GM12891 (cell line): ENCODE results near the gene MBD2.
A peak's percentile ranks its signal among the peaks of the same experiment; 100 is the strongest.

Source experiments
- DNase-seq: peaks from one replicate; pipeline ENCODE4 v3.0.0; 2011; ENCODE audit warnings: low spot score; ENCODE audit not compliant: insufficient read length
- FAIRE-seq: peaks from 2 replicates; lab custom pipeline; 2011; peaks lifted over from hg19 to GRCh38; lab: Jason Lieb, UNC
- PAX5 ChIP-seq: IDR thresholded peaks from 2 replicates; pipeline ENCODE4 v1.6.1; 2011; ENCODE audit warnings: low read length, moderate library complexity, mild to moderate bottlenecking; ENCODE audit not compliant: insufficient read depth, severe bottlenecking
- POLR2A ChIP-seq: IDR thresholded peaks from 2 replicates; pipeline ENCODE4 v1.6.1; 2011; ENCODE audit warnings: low read depth, low read length, control low read depth
- POLR2AphosphoS5 ChIP-seq: IDR thresholded peaks from 2 replicates; pipeline ENCODE4 v1.6.1; 2011; ENCODE audit warnings: low read depth, low read length, control low read depth
- POU2F2 ChIP-seq: IDR thresholded peaks from 2 replicates; pipeline ENCODE4 v1.6.1; 2011; ENCODE audit warnings: low read depth, mild to moderate bottlenecking, control low read depth, low read length, moderate library complexity
- SPI1 ChIP-seq: IDR thresholded peaks from 2 replicates; pipeline ENCODE4 v1.6.1; 2011; ENCODE audit warnings: low read depth, low read length, control low read depth
- TAF1 ChIP-seq: IDR thresholded peaks from 2 replicates; pipeline ENCODE4 v1.6.1; 2011; ENCODE audit warnings: low read depth, low read length, control low read depth

MBD2 gene

GRCh38 chr18:54173980-54174630 lies 50.4 kb downstream of the MBD2 start:
- TF ChIP-seq POLR2AphosphoS5, result no peak
- TF ChIP-seq POLR2A, result no peak
- TF ChIP-seq POU2F2, result no peak
- no peak for TF ChIP-seq TAF1
- no peak for TF ChIP-seq PAX5
- TF ChIP-seq SPI1, result no peak
- no peak for DNase-seq
- FAIRE-seq, result peak; percentile 64

- no peak for FAIRE-seq
- TF ChIP-seq POLR2AphosphoS5 (no peak), POU2F2 (no peak), POLR2A (no peak), TAF1 (no peak), PAX5 (no peak), SPI1 (no peak)
- DNase-seq, result no peak
Measured at GRCh38 chr18:54173250-54173649, 51.2 kb downstream of the MBD2 start.

DNA sequence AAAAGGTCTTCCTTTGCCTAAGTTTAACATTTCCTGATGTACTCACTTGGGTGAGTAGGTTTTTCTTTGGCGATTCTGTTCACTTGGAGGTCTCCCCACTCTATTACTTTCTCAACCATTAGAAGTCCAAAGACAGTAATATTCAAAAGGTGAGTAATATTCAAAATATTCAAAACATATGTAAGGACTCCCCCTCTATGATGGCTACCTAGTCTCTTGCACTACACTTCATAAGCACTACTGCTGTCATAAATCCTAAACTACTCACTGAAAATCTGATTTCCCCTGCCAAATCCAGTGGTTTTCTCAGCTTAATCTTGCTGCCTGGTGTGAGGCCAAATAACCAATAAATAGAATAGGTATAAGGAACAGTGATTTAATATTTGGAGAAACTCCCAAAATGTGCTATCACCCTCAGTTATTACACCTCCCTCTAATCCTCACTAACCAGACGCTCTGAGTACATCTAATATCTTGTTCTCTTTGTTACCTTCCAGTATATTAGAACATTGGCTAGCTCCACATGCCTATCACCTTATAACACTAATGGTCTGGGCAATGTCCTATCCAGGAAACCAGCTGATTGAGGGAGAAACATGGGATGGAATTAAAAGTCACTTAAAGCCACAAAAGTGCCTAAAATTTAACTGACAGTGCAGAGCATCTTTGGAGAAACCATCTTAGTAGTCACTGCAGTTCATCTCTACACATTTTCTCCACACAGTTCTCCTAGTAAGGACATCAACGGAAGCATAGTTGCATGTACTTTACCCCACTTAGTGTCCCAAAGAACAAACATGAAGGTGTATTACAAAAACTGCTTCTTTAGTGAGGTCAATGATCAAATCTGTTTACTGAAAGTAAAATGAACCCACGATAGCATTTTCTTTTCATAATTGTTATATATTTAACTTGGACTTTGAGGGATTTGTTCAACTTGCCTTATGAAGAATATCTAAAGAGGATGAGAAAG lies 54.8 kb downstream of the MBD2 start:
- FAIRE-seq, result no peak

GRCh38 chr18:54165450-54165849 lies 59.0 kb downstream of the MBD2 start:
- FAIRE-seq (no peak), DNase-seq (no peak)
- TF ChIP-seq PAX5 (no peak), POLR2AphosphoS5 (no peak), SPI1 (no peak), POU2F2 (no peak), POLR2A (no peak), TAF1 (no peak)

More for the DNA sequence above, 54.8 kb downstream of the MBD2 start:
- no peak for DNase-seq
- TF ChIP-seq POLR2A (no peak), TAF1 (no peak), PAX5 (no peak), SPI1 (no peak), POLR2AphosphoS5 (no peak), POU2F2 (no peak)

- FAIRE-seq (no peak), DNase-seq (no peak)
- TF ChIP-seq POU2F2, result no peak
- TF ChIP-seq POLR2A, result no peak
- no peak for TF ChIP-seq TAF1
- TF ChIP-seq SPI1, result no peak
- TF ChIP-seq PAX5, result no peak
- TF ChIP-seq POLR2AphosphoS5, result no peak
Measured at GRCh38 chr18:54163453-54163852, 61.0 kb downstream of the MBD2 start.

DNA sequence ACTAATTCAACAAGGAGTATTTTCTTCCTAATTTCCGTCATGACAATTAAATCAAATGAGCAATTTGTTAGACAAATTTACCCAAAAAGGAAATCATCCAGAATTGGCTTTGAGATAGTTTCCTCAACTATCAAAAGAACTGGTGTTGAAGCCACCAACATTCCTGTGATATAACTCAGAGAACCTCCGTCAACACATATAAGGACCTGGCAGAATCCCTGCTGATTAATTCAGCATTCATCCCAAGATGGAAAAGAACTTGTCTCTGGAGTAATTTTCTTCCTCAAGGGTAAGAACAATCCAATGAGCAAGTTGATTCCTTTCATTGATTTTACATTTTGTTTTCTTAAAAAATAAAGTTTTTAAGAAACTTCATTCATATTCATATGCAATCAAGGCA lies 62.0 kb downstream of the MBD2 start:
- TF ChIP-seq POLR2AphosphoS5 (no peak), SPI1 (no peak), TAF1 (no peak), POLR2A (no peak), PAX5 (no peak), POU2F2 (no peak)
- FAIRE-seq (no peak), DNase-seq (no peak)

- FAIRE-seq, result no peak
- TF ChIP-seq POU2F2 (no peak), TAF1 (no peak), POLR2AphosphoS5 (no peak)
- no peak for DNase-seq
Measured at GRCh38 chr18:54161267-54161666, 63.2 kb downstream of the MBD2 start.

GRCh38 chr18:54159906-54160305 lies 64.6 kb downstream of the MBD2 start:
- FAIRE-seq (no peak), DNase-seq (no peak)
- TF ChIP-seq TAF1, result no peak
- TF ChIP-seq POU2F2, result no peak
- TF ChIP-seq PAX5, result no peak
- no peak for TF ChIP-seq SPI1
- no peak for TF ChIP-seq POLR2A
- TF ChIP-seq POLR2AphosphoS5, result no peak

GRCh38 chr18:54157646-54158385 lies 66.7 kb downstream of the MBD2 start:
- TF ChIP-seq TAF1, result no peak
- TF ChIP-seq SPI1, result no peak
- DNase-seq (no peak), FAIRE-seq (no peak)
